Measurements from ENCODE around the gene SLC46A2.

- TF ChIP-seq CTCF (IDR thresholded peaks at IDR 0.05; ENCODE audit: poor library complexity, severe bottlenecking) (no peak), REST (IDR thresholded peaks at IDR 0.05; ENCODE audit: borderline replicate concordance) (no peak), TAF1 (IDR thresholded peaks at IDR 0.05; ENCODE audit: low read depth) (no peak), EP300 (conservative IDR thresholded peaks at IDR 0.05; ENCODE audit: poor library complexity, severe bottlenecking) (no peak), RAD21 (conservative IDR thresholded peaks at IDR 0.05) (no peak)
Measured at GRCh38 chr9:112900488-112900887, 9.8 kb upstream of the SLC46A2 start.

All from neural cell (in vitro differentiated cells).